Mucosa of gallbladder (tissue), 1 donor: ENCODE results near the gene SLC9A6. TPM values are rescaled to one million over a fixed set of nuclear protein-coding genes. Genes with fewer than 3 reads are reported as not detected.

Source experiments
- DNase-seq: peaks from one replicate; pipeline ENCODE4 v3.0.0-alpha.2; 2020; ENCODE audit warnings: low spot score
- total RNA-seq: library from RNA; stranded (reverse); gene quantifications from one replicate; pipeline ENCODE4 v1.2.1, GENCODE V29; 2021
- donor health status: DM: no; HTN: no; CAD: no.

Gene SLC9A6
- 13.3 TPM for total RNA-seq

GRCh38 chrX:135985157-135985972 is at the start of gene SLC9A6:
SLC9A6 (plus strand) TSS chrX:135985435; CDS start chrX:135985659, 224 bp downstream.
- peak; percentile 60 for DNase-seq

- no peak for DNase-seq
These were observed 40.7 kb upstream of the SLC9A6 start for GRCh38 chrX:135944486-135944885.

GRCh38 chrX:135951291-135951690 is 33.9 kb upstream of the SLC9A6 start:
- DNase-seq: no peak

- DNase-seq: peak; percentile 16
These were observed 12.1 kb upstream of the SLC9A6 start for GRCh38 chrX:135973025-135973547.

GRCh38 chrX:135973548-135974278 is 11.5 kb upstream of the SLC9A6 start, which contains the start of gene MMGT1:
MMGT1 (minus strand) TSS chrX:135973988; CDS start chrX:135973675, 313 bp downstream.
- DNase-seq: peak; percentile 84

- DNase-seq: peak; percentile 59
These were observed 10.9 kb upstream of the SLC9A6 start for GRCh38 chrX:135974279-135974856.

- no peak for DNase-seq
These were observed 9.8 kb upstream of the SLC9A6 start for GRCh38 chrX:135975421-135975820.

GRCh38 chrX:135977611-135978010 is 7.6 kb upstream of the SLC9A6 start:
- no peak for DNase-seq

GRCh38 chrX:135981010-135981409 is 4.2 kb upstream of the SLC9A6 start:
- no peak for DNase-seq

GRCh38 chrX:135981668-135982067 is 3.6 kb upstream of the SLC9A6 start:
- no peak for DNase-seq

- no peak for DNase-seq
These were observed 2.4 kb upstream of the SLC9A6 start for GRCh38 chrX:135982860-135983259.

GRCh38 chrX:135984256-135984655 is 979 bp upstream of the SLC9A6 start:
- DNase-seq: no peak

- no peak for DNase-seq
These were observed 461 bp upstream of the SLC9A6 start for GRCh38 chrX:135984791-135985156.

GRCh38 chrX:135985973-135986310 is 707 bp downstream of the SLC9A6 start:
- no peak for DNase-seq

GRCh38 chrX:135988245-135988644 is 3.0 kb downstream of the SLC9A6 start:
- DNase-seq: no peak

GRCh38 chrX:136015016-136015415 is 29.8 kb downstream of the SLC9A6 start:
- no peak for DNase-seq

GRCh38 chrX:136016881-136017280 is 31.6 kb downstream of the SLC9A6 start:
- DNase-seq: no peak

GRCh38 chrX:136019226-136019625 is 34.0 kb downstream of the SLC9A6 start:
- DNase-seq: no peak

- DNase-seq: no peak
These were observed 35.9 kb downstream of the SLC9A6 start for GRCh38 chrX:136021160-136021559.

GRCh38 chrX:136021903-136022302 is 36.7 kb downstream of the SLC9A6 start:
- DNase-seq: no peak

- DNase-seq: no peak
These were observed 39.9 kb downstream of the SLC9A6 start for GRCh38 chrX:136025091-136025490.

- no peak for DNase-seq
These were observed 43.2 kb downstream of the SLC9A6 start for GRCh38 chrX:136028383-136028984.
